Inflammatory macrophage treated with lipopolysaccharide for 4 hours (primary cell): ENCODE measurements around the gene E2F8.
A peak's percentile ranks its signal among the peaks of the same experiment; 100 is the strongest.

Experiments
- DNase-seq: peaks from one replicate; pipeline ENCODE4 v3.0.0-alpha.2; 2020

The E2F8 gene

GRCh38 chr11:19181531-19182261 lies 59.0 kb downstream of the E2F8 start:
- peak; percentile 7 for DNase-seq

GRCh38 chr11:19176629-19177186 lies 64.0 kb downstream of the E2F8 start:
- DNase-seq = no peak
